ENCODE data around the gene RNF141.

Gene RNF141

DNA sequence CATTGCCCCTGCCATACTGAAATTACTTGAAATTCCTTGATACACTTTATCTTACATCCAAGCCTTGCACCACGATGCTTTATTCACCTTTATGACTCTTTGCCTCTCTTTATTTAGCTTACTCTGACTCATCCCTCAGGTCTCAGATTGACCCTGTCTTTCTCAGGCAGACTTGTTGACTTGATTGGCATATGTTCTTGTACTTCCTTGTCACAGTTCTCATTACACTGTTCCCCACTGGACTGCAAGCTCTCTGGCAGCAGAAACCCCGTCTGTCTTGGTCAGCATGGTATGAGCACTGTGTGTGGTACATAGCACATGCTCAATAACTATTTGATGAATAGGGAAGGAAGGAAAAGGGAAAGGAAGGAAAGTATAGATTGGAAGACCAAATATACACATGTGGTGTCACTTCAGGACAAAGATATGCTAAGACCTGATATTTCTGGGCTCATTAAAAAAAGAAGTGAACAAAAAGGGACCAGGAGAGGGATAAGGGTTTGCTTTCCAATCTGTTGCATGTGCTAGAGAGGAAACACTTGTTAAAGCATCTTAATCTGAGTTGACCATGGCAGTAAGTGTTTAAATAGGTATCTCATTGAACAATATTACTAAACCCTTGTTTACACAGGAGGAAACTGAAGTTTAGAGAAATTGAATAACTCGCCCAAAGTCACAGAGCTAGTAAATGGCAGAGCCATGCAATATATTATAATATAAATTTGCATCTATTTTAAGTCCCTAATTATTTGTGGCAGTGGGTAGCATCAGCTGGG lies 20.2 kb upstream of the RNF141 start:
- DNase-seq, result no peak

DNA sequence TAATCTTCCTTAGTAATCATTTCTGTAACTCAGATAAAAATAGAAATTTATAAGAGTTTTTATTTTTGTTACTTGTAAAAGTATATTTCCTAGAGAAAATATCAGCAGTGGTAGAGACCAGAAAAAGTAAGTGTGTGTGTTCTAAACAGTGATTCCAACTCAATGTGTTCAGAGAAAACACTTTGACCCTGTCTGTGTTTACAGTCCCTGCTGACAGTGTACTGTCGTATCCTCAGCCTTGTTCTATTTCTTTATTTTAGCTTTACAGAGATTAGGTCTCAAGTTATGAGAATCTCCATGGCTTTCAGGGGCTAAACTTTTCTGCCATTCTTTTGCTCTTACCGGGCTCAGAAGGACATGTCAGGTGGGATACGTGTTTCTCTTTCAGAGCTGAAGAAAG lies 17.3 kb upstream of the RNF141 start:
- no peak for DNase-seq

DNA sequence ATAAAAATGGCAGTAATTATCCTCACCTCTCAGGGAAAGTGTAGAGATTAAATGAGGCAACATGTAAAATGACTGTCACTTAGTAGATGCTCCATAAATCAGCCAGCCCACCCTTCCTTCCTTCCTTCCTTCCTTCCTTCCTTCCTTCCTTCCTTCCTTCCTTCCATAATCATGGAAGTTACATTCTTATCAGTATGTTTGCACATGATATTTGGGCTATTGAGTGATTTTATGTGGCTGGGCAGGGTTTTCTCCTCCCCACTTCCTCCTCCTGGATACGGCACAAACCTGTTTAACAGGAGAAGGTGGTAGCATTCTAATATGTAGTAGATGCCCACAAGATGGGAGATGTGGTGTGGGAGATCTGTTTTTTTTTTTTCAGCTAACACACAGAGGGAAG lies 15.6 kb upstream of the RNF141 start:
- no peak for DNase-seq

DNA sequence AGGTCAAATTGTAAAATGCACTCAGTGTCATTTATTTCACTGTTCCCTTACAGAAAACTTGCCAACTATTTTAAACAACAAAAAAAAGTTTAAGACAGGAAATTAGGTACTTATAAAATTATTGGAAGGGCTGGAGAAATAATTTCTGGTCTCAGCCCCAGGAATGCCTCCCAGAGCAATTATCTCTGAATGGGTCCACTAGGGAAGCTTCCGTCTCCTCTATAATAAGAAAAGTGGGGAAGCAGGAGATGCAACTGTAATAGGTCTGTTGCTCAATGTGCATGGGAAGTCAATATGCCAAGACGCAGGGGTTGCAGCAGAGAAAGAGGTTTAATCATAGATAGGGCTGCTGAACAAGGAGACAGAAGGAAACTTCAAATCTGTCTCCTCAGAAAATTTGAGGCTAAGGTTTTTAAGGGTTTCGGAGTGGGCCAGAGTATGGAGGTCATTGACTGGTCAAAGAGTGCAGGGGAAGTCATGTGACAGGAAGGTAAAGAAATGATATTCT lies 10.9 kb upstream of the RNF141 start:
- DNase-seq, result no peak

DNA sequence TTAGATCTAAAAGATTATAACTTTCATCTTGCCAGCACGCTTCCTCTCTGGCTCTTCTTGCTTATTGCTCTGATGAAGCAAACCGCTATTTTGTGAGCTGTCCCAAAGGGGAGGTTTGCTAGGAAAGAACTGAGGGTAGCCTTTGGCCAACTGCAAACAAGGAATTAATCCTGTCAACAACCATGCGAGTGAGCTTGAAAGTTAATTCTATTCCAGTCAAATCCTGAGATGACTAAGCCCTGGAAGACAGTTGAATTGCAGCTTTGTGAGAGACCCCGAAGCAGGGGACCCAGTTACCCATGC lies 10.3 kb upstream of the RNF141 start:
- DNase-seq, result no peak

DNA sequence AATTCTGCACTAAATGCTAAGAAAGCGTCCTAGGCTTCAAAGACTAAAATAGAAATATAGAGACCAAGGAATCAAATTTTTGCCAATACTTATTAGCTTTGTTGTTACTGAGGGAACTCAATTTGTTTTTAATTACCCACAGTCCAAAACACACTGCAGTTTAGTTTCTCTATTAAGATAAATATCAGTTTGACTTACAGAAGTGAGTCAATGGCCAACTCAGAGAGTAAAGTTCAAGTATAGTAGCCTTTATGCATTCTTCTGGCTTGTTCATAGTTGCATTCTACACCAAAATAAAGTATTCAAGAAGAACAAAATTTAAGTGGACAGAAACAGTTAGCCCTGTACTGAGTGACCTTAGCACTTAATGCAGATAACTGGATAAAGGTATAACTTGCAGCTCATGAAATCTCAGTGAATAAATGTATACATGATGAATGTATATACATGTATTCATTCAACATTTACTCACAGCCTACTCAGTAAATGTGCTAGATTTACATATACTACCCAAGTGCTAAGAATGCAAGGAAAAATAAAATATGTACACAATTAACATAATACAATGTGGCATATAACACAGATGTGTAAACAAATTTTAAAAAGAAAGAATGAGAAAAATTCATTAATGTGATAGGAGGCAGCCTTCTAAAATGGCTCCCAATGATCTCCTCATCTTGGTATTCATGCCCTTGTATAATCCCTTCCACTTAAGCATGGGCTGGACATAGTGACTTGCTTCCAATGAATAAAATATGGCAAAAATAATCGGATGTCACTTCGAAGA lies 9.7 kb upstream of the RNF141 start:
- DNase-seq, result no peak

DNA sequence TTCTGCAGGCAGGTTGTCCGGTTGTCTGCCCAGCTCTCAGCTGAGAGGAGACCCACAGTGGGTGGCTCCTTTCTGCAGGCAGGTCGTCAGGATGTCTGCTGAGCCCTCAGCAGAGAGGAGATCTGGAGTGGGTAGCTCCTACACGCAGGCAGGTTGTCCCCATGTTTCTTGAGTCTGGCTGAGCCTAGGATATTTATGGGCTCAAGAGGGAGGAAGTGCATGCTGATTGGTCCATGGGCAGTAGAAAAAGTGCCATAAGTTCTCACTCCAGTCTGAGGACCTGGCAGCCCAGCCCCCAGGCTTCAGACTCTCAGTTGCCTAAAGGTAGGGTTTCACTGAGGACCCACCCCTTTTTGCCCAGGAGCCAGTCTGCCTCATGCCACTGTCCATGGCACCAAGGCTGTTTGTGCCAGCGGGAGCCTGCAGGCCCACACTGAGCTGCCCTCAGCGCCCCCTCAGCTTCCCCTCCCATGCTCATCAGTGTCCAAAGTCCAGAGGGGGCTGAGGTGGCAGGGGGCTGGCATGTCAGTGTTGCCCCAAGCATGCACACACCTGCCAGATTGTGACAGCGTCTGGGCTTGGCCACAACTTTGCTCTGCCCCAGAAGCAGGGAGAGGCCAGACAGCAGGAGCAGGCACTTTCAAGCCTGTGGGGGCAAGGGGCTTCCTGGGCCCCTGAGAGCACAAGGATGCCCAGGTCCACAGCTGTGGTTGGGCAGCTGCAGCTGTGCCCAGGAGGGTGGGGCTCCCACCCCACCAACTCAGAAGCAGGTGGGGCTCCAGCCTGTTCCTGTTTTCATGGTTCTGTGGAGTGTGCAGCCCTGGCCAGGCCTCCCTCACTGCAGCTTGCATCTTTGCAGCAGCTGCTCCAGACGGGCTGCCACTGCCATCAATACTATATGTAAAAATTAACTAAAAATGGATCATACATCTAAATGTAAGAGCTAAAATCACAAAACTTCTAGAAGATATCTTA lies 3.8 kb upstream of the RNF141 start:
- DNase-seq, result no peak

DNA sequence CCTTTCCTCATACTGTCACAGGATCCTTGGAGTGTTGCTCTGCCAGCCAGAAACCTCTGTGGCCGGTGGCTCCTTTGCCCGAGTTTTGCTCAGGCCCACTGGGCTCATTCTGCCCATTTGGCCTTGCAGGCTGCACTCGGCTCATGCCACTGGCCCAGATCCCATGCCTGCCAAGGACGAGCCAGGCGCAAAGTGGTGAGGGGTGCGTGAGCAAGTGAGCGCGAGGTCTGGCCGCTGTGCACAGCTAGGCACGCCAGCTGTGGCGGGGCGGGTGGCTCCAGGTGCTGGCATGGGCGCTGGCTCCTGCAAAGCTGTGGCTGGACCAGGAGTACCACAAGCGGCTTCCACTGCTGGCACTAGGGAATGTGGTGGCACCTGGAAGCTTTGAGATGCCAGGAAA lies 2.8 kb upstream of the RNF141 start:
- no peak for DNase-seq

DNA sequence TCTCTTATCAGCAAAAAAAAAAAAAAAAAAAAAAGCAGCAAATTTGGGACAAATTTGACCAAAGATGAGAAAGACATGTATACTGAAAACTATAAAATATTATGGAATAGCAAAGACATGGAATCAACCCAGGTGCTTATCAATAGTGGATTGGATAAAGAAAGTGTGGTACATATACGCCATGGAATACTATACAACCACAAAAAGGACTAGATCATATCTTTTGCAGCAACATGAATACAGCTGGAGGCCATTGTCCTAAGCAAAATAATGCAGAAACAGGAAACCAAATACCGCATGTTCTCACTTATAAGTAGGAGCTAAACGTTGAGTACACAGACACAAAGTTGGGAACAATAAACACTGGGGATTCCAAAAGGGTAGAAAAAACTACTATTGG lies 1.8 kb upstream of the RNF141 start:
- DNase-seq, result no peak

DNA sequence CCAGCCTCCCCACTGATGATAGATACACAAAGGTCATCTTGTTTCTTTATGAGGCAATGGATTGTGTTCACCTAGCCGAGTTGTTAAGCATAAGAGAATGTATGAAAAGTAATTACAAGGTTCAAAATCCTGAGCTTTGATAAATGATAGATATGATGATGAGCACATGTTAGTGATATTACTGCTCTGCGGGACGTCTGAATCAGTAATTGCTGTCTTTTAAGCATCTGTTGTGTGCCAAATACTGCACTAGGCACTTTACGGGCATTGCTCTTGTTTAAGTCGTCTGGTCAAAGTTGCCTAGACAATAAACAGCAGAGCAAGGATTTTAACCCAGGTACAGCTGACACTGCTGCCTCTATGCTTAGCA lies 559 bp upstream of the RNF141 start:
- DNase-seq, result no peak

DNA sequence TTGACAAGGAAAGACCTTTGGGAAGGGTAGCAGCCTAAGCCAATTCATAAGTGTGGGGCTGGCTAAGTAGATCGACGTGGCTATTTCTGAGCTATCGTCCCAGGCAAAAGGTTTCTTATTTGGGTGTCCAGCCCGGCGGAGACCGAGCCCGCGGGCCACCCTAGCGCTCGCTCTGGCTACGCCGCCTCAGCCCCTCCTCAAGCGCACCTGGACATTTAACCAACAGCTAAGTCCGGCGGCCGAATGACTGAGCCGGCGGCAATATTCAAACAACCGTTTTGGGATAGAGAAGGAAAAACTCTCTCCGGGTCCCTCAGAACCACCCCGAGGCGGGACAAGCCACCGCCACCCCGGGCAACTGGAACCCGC lies 457 bp downstream of the RNF141 start:
- no peak for DNase-seq

DNA sequence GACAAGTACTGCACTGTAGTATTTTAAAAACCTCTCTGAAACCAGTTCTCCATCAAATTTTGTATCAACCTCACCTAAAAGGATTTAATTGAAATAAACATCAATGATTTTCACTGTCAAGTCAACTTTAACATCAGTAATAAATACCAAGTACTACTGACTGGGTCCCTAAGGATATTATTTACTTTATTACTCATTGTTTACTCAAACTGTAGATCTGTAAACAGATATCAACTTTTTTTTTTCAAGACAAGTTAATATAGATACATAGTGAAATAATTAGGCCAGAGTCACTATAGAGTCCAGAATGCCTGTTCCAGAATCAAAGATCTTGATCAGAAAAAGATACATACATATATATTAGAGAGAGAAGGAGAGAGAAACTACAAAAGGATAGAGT lies 1.6 kb downstream of the RNF141 start:
- no peak for DNase-seq

DNA sequence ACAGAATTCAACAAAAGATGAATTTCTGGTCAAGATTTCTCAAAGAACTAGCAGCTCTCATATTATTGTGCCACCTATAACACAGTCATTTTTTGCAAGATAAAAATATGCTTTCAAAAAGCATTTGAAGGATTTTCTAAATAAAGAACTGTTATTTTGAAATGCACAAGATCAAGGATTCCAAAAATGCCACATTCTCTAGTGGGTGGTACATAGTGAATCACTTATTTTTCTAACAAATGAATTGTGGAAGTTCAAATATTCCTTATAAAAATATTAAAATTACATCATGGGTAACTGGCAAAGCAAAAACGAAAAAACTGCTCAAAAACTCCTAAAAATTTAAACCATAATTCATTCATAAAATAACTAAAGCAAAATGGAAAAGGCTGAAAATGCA lies 2.1 kb downstream of the RNF141 start:
- no peak for DNase-seq

DNA sequence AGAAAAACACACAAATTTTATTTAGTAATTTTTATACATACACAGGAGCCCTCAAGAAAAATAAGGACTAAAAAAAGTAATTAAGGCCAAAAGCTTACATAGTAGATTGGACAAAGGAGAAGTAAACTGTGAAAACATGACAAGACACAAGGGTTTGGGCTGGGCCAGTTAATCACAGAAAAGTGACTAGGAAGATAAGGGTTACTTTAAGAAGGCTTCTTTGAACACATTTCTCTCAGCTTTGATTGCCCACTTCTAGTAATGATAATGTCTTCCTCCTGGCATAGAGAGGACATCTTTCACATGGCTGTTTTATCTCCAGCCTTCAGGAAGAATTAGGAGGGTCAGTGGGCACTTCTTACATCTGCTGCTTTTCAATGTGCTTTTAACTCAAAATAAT lies 3.4 kb downstream of the RNF141 start:
- DNase-seq, result no peak

DNA sequence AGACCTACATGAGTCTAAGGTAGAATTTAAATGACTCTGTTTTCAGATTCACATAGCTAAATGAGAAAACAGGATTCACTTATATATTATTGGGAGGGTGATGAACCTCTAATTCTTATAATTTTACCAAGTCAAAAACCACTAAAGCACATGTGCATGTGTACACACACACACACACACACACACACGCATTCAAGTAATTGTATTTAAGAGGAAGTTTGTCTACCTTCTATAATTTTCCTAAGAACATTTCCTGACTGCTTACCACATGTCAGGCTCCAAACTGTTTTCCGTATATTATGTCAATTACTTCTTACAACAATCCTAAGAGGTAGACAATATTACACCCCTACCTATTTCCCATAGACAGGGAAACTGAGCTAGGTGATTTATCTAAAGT lies 6.7 kb downstream of the RNF141 start:
- DNase-seq, result no peak

DNA sequence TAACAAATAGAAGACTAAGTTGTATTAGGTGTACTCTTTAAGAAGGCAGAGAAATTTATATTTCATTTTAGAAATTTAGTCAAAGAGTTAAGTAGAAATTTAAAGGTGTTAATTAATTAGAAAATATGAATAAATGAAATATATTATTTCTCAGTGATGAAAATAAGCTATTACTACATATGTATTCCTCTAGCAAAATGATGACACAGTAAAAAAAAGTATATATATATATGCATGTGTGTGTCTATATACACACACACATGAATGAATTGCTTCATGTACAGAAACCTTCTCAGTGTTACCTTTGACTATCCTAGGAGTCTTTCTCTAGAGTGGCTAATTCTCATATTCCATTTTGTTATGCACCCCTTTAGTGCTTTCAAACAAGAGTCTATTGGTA lies 7.7 kb downstream of the RNF141 start:
- no peak for DNase-seq

DNA sequence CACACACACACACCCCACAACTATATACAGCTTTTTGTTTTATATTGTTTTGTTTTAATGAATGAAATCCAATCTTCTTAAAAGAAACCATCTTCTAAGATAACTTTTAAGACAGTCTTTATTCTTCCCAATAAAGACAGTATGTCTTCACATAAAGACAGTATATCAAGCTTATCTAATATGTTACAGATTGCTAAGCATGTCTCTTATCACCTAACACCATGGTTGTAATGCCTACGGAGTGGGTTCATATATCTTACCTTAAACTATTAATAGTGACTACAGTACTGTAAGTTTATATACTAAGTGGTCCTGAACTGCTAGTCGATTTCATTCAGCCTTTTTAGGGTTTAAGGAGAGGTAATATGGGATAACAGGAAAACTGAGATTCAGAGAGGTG lies 8.5 kb downstream of the RNF141 start:
- DNase-seq, result no peak

DNA sequence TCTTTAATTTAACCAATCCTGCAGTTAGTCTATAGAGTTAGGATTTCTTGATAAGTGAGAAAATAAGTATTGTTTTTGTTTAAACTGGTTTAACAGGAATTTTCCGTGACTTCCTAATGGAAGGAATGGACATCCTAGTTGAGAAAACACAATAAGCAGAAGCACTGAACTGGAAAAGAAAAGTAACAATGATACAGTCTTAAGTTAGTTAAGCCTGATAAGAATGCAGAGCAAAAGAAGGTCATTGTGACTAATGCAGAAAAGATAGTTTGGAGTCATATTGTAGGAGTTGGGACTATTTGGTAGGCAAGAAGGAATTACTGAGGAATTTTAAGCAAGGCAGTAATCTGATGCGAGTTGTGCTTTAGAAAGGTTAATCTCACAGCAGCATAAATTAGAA lies 11.7 kb downstream of the RNF141 start:
- no peak for DNase-seq

DNA sequence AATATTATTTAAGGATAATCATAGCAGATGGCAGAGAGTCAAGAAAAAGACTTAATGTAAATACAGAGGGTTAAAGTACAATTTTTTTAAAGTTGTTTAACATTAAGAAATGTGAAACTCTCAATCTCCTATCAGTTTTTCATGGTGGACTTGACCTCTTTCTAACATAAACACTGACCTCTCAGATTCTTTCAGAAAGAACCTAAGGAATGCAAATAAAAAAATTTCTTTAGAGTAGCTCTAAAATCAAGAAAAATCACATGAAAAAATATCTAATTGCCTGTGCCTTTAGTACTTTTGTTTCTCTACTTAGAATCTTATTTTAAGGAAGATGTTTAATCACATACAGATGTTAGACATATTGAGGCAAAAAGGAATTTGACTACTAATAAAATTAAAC lies 12.9 kb downstream of the RNF141 start:
- DNase-seq, result no peak

DNA sequence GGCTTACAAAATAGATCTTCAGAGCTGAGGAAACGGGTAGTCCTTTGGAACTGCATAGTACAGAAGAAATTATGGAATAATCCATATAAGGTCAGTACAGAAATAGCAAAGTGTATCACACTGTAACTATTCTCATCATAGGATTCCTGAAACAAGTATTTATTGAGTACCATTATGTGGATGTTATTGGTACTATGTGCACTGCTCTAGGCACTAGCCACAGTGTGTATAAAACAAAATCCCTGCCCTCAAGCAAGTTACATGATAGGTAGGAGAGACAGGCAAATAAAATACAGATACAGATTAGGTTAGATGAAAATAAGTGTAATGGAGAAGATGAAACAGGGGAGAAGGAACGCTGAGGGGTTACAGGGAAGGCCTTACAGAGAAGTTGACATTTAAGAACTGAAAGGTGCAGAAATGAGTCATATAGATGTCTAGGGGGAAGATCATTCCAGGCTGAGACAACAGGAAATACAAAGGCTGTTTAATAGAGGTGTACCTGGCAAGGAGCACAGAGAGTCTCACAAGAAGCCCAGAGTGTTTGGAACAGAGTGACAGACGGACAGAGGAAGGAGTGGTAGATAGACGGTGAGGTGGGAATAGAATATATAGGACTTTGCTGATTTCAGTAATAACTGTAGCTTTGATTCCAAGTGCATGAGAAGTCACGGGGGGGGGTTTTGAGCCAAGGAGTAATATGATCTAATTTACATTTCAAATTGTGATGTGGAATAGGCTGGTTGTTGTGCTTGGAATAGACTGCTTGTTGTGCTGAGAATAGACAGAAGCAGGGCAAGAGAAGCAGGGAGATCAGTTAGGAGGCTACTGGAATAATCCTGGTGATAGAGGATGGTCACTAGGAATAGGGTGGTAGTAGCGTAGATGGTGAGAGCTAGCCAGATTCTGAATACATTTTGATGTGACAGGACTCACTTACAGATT lies 13.7 kb downstream of the RNF141 start:
- DNase-seq, result no peak

DNA sequence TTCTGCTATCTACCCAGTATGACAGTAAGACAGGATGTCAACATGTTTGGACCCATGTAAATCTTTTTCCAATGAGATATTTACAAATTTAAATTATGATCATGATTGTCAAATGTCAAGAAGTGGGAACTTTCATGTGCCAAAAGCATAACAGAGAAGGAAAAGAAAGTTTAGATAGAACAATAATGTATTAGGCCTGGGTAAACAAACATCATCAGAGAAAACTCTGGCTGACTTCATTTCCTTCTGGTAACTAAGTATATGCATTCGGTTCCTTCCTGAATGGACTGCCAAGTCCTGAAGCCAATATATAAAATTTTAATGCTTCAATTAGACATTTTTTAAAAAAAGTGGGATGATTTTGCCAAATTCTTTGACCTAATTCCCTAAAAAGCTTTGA lies 16.5 kb downstream of the RNF141 start:
- DNase-seq, result no peak

DNA sequence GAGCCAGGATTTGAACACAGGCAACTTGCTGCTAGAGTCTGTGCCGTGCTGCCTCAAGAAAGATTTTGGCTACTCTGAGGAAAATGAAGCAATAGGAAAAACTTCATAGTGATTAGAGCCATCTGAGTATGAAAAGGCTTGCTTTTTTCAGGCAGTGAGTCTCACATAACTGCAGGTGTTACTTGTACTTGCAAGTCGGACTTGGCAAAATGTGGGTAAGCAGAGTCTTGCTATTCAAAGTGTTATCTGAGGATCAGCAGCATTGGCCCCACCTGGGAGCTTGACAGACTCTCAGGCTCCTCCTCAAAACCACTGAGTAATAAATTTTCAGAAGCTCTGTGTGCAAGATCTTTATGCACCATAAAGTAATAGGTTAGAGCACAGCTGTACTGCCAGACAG lies 18.1 kb downstream of the RNF141 start:
- DNase-seq, result no peak
